Measurements from ENCODE around the gene POMT1.

POMT1 gene

DNA sequence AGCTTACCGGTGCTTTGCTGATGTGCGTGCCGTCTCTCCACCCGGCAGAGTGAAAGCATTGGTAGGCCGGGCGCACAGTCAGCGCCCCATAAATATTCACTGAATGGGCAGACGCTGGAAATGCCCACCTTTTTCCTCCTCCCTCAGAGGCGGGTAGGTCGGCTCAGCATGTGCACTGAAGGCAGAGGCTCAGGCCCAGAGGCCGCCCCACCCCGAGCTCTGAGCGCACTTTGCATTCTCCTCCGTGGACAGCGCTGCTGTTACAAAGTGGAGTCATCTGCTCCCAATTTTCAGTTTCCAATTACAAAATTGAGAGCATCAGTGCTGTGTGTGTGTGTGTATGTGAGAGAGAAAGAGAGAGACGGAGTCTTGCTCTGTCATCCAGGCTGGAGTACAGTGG is 17.8 kb downstream of the POMT1 start:
- no peaks in the 10 kb centered on the region for H3K9me3 ChIP-seq
- TF ChIP-seq, protein P1, sequence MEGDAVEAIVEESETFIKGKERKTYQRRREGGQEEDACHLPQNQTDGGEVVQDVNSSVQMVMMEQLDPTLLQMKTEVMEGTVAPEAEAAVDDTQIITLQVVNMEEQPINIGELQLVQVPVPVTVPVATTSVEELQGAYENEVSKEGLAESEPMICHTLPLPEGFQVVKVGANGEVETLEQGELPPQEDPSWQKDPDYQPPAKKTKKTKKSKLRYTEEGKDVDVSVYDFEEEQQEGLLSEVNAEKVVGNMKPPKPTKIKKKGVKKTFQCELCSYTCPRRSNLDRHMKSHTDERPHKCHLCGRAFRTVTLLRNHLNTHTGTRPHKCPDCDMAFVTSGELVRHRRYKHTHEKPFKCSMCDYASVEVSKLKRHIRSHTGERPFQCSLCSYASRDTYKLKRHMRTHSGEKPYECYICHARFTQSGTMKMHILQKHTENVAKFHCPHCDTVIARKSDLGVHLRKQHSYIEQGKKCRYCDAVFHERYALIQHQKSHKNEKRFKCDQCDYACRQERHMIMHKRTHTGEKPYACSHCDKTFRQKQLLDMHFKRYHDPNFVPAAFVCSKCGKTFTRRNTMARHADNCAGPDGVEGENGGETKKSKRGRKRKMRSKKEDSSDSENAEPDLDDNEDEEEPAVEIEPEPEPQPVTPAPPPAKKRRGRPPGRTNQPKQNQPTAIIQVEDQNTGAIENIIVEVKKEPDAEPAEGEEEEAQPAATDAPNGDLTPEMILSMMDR (IDR thresholded peaks at IDR 0.05; ENCODE audit: low read depth, low read length): no peak
- no peak for DNase-seq
- peaks cover 59% of the 10 kb centered on the region for H3K36me3 ChIP-seq
- H3K4me3 ChIP-seq (ENCODE audit: low read depth, low read length): no peak overlapping the region
- H3K27me3 ChIP-seq: no peaks in the 10 kb centered on the region
- H3K4me1 ChIP-seq: no peaks in the 10 kb centered on the region

DNA sequence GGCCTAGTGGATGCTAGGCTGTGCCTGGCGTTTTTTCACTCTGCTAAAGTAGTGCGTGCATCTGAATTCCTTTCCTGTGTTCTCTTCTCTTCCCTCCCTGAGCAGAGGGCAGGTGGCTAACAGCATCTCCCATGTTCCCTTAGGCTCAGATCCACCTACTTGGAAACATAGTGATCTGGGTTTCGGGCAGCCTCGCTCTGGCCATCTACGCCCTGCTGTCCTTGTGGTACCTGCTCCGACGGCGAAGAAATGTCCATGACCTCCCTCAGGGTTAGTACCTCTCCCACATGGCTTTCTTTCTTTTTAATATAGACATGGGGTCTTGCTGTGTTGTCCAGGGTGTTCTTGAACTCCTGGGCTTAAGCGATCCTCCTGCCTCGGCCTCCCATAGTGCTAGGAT is 18.5 kb downstream of the POMT1 start:
- H3K27me3 ChIP-seq: no peaks in the 10 kb centered on the region
- TF ChIP-seq, protein P1 (IDR thresholded peaks at IDR 0.05; ENCODE audit: low read depth, low read length): no peak
- no peaks in the 10 kb centered on the region for H3K4me1 ChIP-seq
- peaks cover 64% of the 10 kb centered on the region for H3K36me3 ChIP-seq
- H3K4me3 ChIP-seq (ENCODE audit: low read depth, low read length): no peak overlapping the region
- DNase-seq: no peak
- H3K9me3 ChIP-seq: no peaks in the 10 kb centered on the region

DNA sequence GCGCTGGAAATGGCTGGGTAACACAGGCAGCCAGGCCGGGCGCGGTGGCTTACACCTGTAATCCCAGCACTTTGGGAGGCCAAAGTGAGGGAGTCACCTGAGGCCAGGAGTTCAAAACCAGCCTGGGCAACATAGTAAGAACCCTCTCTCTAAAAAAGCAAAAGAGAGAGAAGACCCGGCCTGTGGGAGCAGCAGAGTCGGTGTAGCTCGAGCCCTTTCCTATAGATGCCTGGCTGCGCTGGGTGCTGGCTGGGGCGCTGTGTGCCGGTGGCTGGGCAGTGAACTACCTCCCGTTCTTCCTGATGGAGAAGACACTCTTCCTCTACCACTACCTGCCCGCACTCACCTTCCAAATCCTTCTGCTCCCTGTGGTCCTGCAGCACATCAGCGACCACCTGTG is 19.1 kb downstream of the POMT1 start:
- Histone ChIP-seq H3K9me3 (no peaks in the 10 kb centered on the region), H3K4me1 (no peaks in the 10 kb centered on the region), H3K27me3 (no peaks in the 10 kb centered on the region), H3K4me3 (ENCODE audit: low read depth, low read length) (no peak overlapping the region), H3K36me3 (peaks cover 58% of the 10 kb centered on the region)
- TF ChIP-seq, protein P1 (IDR thresholded peaks at IDR 0.05; ENCODE audit: low read depth, low read length): no peak
- no peak for DNase-seq

DNA sequence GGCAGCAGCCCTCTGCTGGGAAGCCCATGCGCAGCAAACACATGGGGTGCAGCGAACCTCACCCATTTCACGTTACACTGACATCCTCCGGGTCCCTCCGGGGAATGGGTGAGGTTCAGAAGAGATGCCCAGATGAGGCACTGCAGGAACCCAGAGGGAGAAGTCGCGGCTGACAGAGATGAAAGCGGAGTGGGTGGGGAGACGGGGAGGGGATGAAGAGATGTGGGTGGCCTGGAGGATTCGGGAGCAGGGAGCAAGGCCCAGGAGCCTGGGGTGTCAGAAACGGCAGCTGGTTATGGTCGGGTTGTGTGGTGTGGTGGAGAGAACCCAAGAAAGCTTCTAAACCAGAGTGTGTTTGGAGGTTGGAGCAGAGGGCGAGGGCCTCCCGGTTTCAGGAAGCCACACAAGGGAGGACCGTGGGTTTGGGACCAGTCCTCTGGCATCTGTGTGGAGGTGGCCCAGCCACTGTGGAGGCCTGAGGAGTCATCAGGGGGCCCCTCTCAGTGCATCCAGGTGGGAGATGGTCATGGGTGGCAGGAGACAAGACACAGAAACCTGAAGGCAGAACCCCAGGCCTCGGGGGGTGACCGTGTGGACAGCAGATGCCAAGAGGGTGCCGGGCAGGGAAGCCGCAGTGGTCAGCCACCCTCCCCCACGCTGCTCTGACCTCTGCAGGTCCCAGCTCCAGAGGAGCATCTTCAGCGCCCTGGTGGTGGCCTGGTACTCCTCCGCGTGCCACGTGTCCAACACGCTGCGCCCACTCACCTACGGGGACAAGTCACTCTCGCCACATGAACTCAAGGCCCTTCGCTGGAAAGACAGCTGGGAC is 19.8 kb downstream of the POMT1 start:
- TF ChIP-seq, protein P1 (IDR thresholded peaks at IDR 0.05; ENCODE audit: low read depth, low read length): no peak
- Histone ChIP-seq H3K9me3 (no peaks in the 10 kb centered on the region), H3K4me1 (no peaks in the 10 kb centered on the region), H3K36me3 (peaks cover 56% of the 10 kb centered on the region), H3K4me3 (ENCODE audit: low read depth, low read length) (no peak overlapping the region), H3K27me3 (no peaks in the 10 kb centered on the region)
- DNase-seq: no peak

DNA sequence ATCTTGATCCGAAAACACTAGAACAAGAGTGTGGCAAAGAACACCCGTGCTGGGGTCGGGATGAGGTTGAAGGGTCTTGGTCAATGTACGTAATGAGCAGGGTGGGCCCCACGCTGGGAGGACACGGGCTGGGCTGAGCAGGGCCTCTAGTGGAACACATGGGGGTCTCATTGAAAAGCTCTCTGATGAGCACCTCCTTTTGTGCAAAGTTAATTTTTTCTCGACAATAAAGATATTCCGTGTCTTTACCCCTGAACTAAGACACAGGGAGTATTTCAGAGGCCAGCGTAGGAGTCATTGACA is 20.3 kb downstream of the POMT1 start:
- no peak overlapping the region for H3K4me3 ChIP-seq (ENCODE audit: low read depth, low read length)
- no peaks in the 10 kb centered on the region for H3K27me3 ChIP-seq
- no peak for DNase-seq
- H3K4me1 ChIP-seq: no peaks in the 10 kb centered on the region
- H3K9me3 ChIP-seq: no peaks in the 10 kb centered on the region
- TF ChIP-seq, protein P1 (IDR thresholded peaks at IDR 0.05; ENCODE audit: low read depth, low read length): no peak
- peaks cover 56% of the 10 kb centered on the region for H3K36me3 ChIP-seq
